HEK293 (cell line): ENCODE results near the gene CACNA1C.

Experiments used
- CTCF ChIA-PET: fragments of 350-600 bp; formaldehyde crosslinking; extraction: SDS; loops from one replicate; lab custom pipeline; 2021; ENCODE audit warnings: antibody characterized with exemption; lab: Yijun Ruan, JAX
- POLR2A ChIA-PET: fragments of 300-600 bp; formaldehyde crosslinking; extraction: SDS; loops from one replicate; lab custom pipeline; 2020; ENCODE audit warnings: antibody characterized with exemption, inconsistent platforms; lab: Yijun Ruan, JAX
- H3K27ac ChIP-seq: fragments of 200-500 bp; sonication (Bioruptor generic); 2 replicates; pipeline ENCODE4 v1.5.1; 2014; ENCODE audit warnings: low read depth, low read length, control low read depth, inconsistent platforms; ENCODE audit errors: extremely low read depth
- H3K36me3 ChIP-seq, 2 experiments: fragments of 200-500 bp in 1 of 2; sonication (Bioruptor generic) in 1 of 2; 1 replicate in 1 of 2; 2 replicates in 1 of 2; pipeline ENCODE4 v1.5.1; 2014 to 2017; ENCODE audit warnings: inconsistent platforms in 2 of 2, low read length in 2 of 2; ENCODE audit not compliant: control insufficient read depth in 2 of 2, insufficient read depth in 1 of 2
- H3K4me1 ChIP-seq: fragments of 200-500 bp; sonication (Bioruptor generic); 2 replicates; pipeline ENCODE4 v1.5.1; 2014; ENCODE audit warnings: mild to moderate bottlenecking, low read length, inconsistent platforms; ENCODE audit not compliant: control insufficient read depth, insufficient read depth
- H3K4me3 ChIP-seq: 2 replicates; pipeline ENCODE4 v1.5.1; 2011; ENCODE audit warnings: low read depth, mild to moderate bottlenecking, control low read depth, low read length, moderate library complexity
- H3K9me3 ChIP-seq: fragments of 200-500 bp; sonication (Bioruptor generic); 2 replicates; pipeline ENCODE4 v1.5.1; 2014; ENCODE audit warnings: low read depth, low read length, inconsistent platforms; ENCODE audit not compliant: control insufficient read depth, insufficient read depth
- ATF2 ChIP-seq: fragments of 450-650 bp; formaldehyde crosslinking; IDR thresholded peaks from 2 replicates; pipeline ENCODE4 v1.5.1; 2016; ENCODE audit warnings: missing biosample characterization, missing genetic modification characterization, low read depth
- EGR2 ChIP-seq: fragments of 450-650 bp; formaldehyde crosslinking; IDR thresholded peaks from 2 replicates; pipeline ENCODE4 v1.5.1; 2016; ENCODE audit warnings: low read depth, missing biosample characterization, missing genetic modification characterization
- HOXD13 ChIP-seq: sonication (generic); formaldehyde crosslinking; IDR thresholded peaks from 2 replicates; pipeline ENCODE4 v1.8.0; 2022; ENCODE audit warnings: missing genetic modification reagents, borderline replicate concordance
- KLF8 ChIP-seq: fragments of 450-650 bp; formaldehyde crosslinking; IDR thresholded peaks from 2 replicates; pipeline ENCODE4 v1.5.1; 2016; ENCODE audit warnings: missing biosample characterization, missing genetic modification characterization
- YY2 ChIP-seq: fragments of 450-650 bp; formaldehyde crosslinking; IDR thresholded peaks from 2 replicates; pipeline ENCODE4 v1.5.1; 2016; ENCODE audit warnings: missing biosample characterization, missing genetic modification characterization
- ZBTB1 ChIP-seq: fragments of 450-650 bp; formaldehyde crosslinking; IDR thresholded peaks from 2 replicates; pipeline ENCODE4 v1.5.1; 2016; ENCODE audit warnings: missing biosample characterization, missing genetic modification characterization
- ZBTB20 ChIP-seq: fragments of 450-650 bp; formaldehyde crosslinking; IDR thresholded peaks from 2 replicates; pipeline ENCODE4 v1.5.1; 2016; ENCODE audit warnings: missing biosample characterization, missing genetic modification characterization
- ZNF132 ChIP-seq: fragments of 450-650 bp; formaldehyde crosslinking; IDR thresholded peaks from 2 replicates; pipeline ENCODE4 v1.5.1; 2017; ENCODE audit warnings: missing biosample characterization, missing genetic modification characterization, borderline replicate concordance
- ZNF138 ChIP-seq: fragments of 450-650 bp; formaldehyde crosslinking; IDR thresholded peaks from 2 replicates; pipeline ENCODE4 v1.5.1; 2016; ENCODE audit warnings: missing biosample characterization, missing genetic modification characterization, borderline replicate concordance
- ZNF202 ChIP-seq: fragments of 450-650 bp; formaldehyde crosslinking; IDR thresholded peaks from 2 replicates; pipeline ENCODE4 v1.5.1; 2016; ENCODE audit warnings: missing biosample characterization, missing genetic modification characterization, borderline replicate concordance
- ZNF391 ChIP-seq: fragments of 450-650 bp; formaldehyde crosslinking; IDR thresholded peaks from 2 replicates; pipeline ENCODE4 v1.5.1; 2016; ENCODE audit warnings: low read depth, missing biosample characterization, missing genetic modification characterization, borderline replicate concordance
- ZNF426 ChIP-seq: fragments of 450-650 bp; formaldehyde crosslinking; IDR thresholded peaks from 2 replicates; pipeline ENCODE4 v1.5.1; 2017; ENCODE audit warnings: missing biosample characterization, missing genetic modification characterization, mild to moderate bottlenecking, inconsistent platforms, moderate library complexity
- ZNF48 ChIP-seq: fragments of 450-650 bp; formaldehyde crosslinking; IDR thresholded peaks from 2 replicates; pipeline ENCODE4 v1.5.1; 2016; ENCODE audit warnings: missing biosample characterization, missing genetic modification characterization
- ZNF521 ChIP-seq: fragments of 450-650 bp; formaldehyde crosslinking; IDR thresholded peaks from 2 replicates; pipeline ENCODE4 v1.5.1; 2017; ENCODE audit warnings: missing biosample characterization, mild to moderate bottlenecking, missing genetic modification characterization
- ZNF530 ChIP-seq: fragments of 450-650 bp; formaldehyde crosslinking; IDR thresholded peaks from 2 replicates; pipeline ENCODE4 v1.5.1; 2016; ENCODE audit warnings: low read depth, missing biosample characterization, missing genetic modification characterization
- ZNF544 ChIP-seq: fragments of 450-650 bp; formaldehyde crosslinking; IDR thresholded peaks from 2 replicates; pipeline ENCODE4 v1.5.0; 2017; ENCODE audit warnings: missing biosample characterization, missing genetic modification characterization
- ZNF548 ChIP-seq: fragments of 450-650 bp; formaldehyde crosslinking; IDR thresholded peaks from 2 replicates; pipeline ENCODE4 v1.5.1; 2016; ENCODE audit warnings: missing biosample characterization, missing genetic modification characterization
- ZSCAN30 ChIP-seq: fragments of 450-650 bp; IDR thresholded peaks from 2 replicates; pipeline ENCODE4 v1.5.1; 2018; ENCODE audit warnings: missing biosample characterization, mild to moderate bottlenecking, missing genetic modification characterization, moderate library complexity
- TF ChIP-seq, protein P1 (sequence below): fragments of 450-650 bp; formaldehyde crosslinking; IDR thresholded peaks from 2 replicates; pipeline ENCODE4 v1.5.1; 2016; ENCODE audit warnings: missing biosample characterization, missing genetic modification characterization
- TF ChIP-seq, protein P2 (sequence below): fragments of 450-650 bp; formaldehyde crosslinking; IDR thresholded peaks from 2 replicates; pipeline ENCODE4; 2016; ENCODE audit warnings: missing biosample characterization, missing genetic modification characterization
- TF ChIP-seq, protein P3 (sequence below): sonication (generic); formaldehyde crosslinking; IDR thresholded peaks from 2 replicates; pipeline ENCODE4 v1.8.1; 2022; ENCODE audit warnings: mild to moderate bottlenecking, moderate library complexity, missing genetic modification reagents
- TF ChIP-seq, protein P4 (sequence below): fragments of 450-650 bp; formaldehyde crosslinking; IDR thresholded peaks from 2 replicates; pipeline ENCODE4 v1.5.1; 2016; ENCODE audit warnings: missing biosample characterization, missing genetic modification characterization

Gene CACNA1C

GRCh38 chr12:2563709-2564108 is 510.9 kb downstream of the CACNA1C start:
- H3K36me3 ChIP-seq = no peaks in the 10 kb centered on the region
- H3K4me3 ChIP-seq = no peak overlapping the region
- no peaks in the 10 kb centered on the region for H3K9me3 ChIP-seq
- no peak overlapping the region for H3K27ac ChIP-seq
- TF ChIP-seq KLF8 (tag by site-specific recombination) = no peak
- TF ChIP-seq ZNF521 = no peak
- no peak for TF ChIP-seq ZNF48 (tag by site-specific recombination)
- no peak for TF ChIP-seq ZNF138 (tag by site-specific recombination)
- TF ChIP-seq ZNF391 (tag by site-specific recombination) = no peak
- TF ChIP-seq ZNF132 (tag by site-specific recombination) = no peak
- TF ChIP-seq HOXD13 (CRISPR knock-in tag) = no peak
- TF ChIP-seq ZNF548 = no peak
- TF ChIP-seq ATF2 (tag by site-specific recombination) = no peak
- TF ChIP-seq, protein P1, sequence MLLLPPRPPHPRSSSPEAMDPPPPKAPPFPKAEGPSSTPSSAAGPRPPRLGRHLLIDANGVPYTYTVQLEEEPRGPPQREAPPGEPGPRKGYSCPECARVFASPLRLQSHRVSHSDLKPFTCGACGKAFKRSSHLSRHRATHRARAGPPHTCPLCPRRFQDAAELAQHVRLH = no peak
- TF ChIP-seq, protein P2, sequence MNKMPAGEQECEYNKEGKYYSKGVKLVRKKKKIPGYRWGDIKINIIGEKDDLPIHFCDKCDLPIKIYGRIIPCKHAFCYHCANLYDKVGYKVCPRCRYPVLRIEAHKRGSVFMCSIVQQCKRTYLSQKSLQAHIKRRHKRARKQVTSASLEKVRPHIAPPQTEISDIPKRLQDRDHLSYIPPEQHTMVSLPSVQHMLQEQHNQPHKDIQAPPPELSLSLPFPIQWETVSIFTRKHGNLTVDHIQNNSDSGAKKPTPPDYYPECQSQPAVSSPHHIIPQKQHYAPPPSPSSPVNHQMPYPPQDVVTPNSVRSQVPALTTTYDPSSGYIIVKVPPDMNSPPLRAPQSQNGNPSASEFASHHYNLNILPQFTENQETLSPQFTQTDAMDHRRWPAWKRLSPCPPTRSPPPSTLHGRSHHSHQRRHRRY (tag by site-specific recombination) = no peak
- TF ChIP-seq ZBTB20 (tag by site-specific recombination) = no peak
- no peak for TF ChIP-seq ZSCAN30 (tag by site-specific recombination)
- TF ChIP-seq ZNF544 (tag by site-specific recombination) = no peak
- no peak for TF ChIP-seq ZNF426 (tag by site-specific recombination)
- TF ChIP-seq EGR2 (tag by site-specific recombination) = no peak
- TF ChIP-seq ZNF202 (tag by site-specific recombination) = no peak
- TF ChIP-seq, protein P3, sequence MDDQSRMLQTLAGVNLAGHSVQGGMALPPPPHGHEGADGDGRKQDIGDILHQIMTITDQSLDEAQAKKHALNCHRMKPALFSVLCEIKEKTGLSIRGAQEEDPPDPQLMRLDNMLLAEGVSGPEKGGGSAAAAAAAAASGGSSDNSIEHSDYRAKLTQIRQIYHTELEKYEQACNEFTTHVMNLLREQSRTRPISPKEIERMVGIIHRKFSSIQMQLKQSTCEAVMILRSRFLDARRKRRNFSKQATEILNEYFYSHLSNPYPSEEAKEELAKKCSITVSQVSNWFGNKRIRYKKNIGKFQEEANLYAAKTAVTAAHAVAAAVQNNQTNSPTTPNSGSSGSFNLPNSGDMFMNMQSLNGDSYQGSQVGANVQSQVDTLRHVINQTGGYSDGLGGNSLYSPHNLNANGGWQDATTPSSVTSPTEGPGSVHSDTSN (CRISPR knock-in tag) = no peak
- H3K4me1 ChIP-seq = no peaks in the 10 kb centered on the region
- ChIA-PET CTCF (interaction anchor here (0.6 kb wide), 1 partner anchor 33 kb away, joined by 3 read pairs; no protein-coding TSS in a partner anchor), POLR2A (no interaction called here)

GRCh38 chr12:2566161-2566560 is 513.4 kb downstream of the CACNA1C start:
- no peaks in the 10 kb centered on the region for H3K4me1 ChIP-seq
- H3K4me3 ChIP-seq = no peak overlapping the region
- TF ChIP-seq, protein P4, sequence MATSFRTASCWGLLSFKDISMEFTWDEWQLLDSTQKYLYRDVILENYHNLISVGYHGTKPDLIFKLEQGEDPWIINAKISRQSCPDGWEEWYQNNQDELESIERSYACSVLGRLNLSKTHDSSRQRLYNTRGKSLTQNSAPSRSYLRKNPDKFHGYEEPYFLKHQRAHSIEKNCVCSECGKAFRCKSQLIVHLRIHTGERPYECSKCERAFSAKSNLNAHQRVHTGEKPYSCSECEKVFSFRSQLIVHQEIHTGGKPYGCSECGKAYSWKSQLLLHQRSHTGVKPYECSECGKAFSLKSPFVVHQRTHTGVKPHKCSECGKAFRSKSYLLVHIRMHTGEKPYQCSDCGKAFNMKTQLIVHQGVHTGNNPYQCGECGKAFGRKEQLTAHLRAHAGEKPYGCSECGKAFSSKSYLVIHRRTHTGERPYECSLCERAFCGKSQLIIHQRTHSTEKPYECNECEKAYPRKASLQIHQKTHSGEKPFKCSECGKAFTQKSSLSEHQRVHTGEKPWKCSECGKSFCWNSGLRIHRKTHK (tag by site-specific recombination) = no peak
- no peak for TF ChIP-seq ATF2 (tag by site-specific recombination)
- TF ChIP-seq YY2 = no peak
- no peak for TF ChIP-seq ZBTB1 (tag by site-specific recombination)
- no peak for TF ChIP-seq ZNF530 (tag by site-specific recombination)
- H3K27ac ChIP-seq = no peak overlapping the region
- ChIA-PET CTCF (no interaction called here), POLR2A (no interaction called here)
- H3K9me3 ChIP-seq = no peaks in the 10 kb centered on the region
- H3K36me3 ChIP-seq = no peaks in the 10 kb centered on the region
